GM12891 (cell line): ENCODE measurements around the gene RNF151.
A peak's percentile ranks its signal among the peaks of the same experiment; 100 is the strongest.
"Not testable (repeated sequence)": the region's sequence is repeated elsewhere in the genome, so short reads cannot be mapped to it uniquely, and the experiment has no call there.

Experiments used
- DNase-seq: peaks from one replicate; pipeline ENCODE4 v3.0.0; 2011; ENCODE audit warnings: low spot score; ENCODE audit not compliant: insufficient read length
- FAIRE-seq: peaks from 2 replicates; lab custom pipeline; 2011; peaks lifted over from hg19 to GRCh38; lab: Jason Lieb, UNC
- PAX5 ChIP-seq: IDR thresholded peaks from 2 replicates; pipeline ENCODE4 v1.6.1; 2011; ENCODE audit warnings: low read length, moderate library complexity, mild to moderate bottlenecking; ENCODE audit not compliant: insufficient read depth, severe bottlenecking
- POLR2A ChIP-seq: IDR thresholded peaks from 2 replicates; pipeline ENCODE4 v1.6.1; 2011; ENCODE audit warnings: low read depth, low read length, control low read depth
- POLR2AphosphoS5 ChIP-seq: IDR thresholded peaks from 2 replicates; pipeline ENCODE4 v1.6.1; 2011; ENCODE audit warnings: low read depth, low read length, control low read depth
- POU2F2 ChIP-seq: IDR thresholded peaks from 2 replicates; pipeline ENCODE4 v1.6.1; 2011; ENCODE audit warnings: low read depth, mild to moderate bottlenecking, control low read depth, low read length, moderate library complexity
- SPI1 ChIP-seq: IDR thresholded peaks from 2 replicates; pipeline ENCODE4 v1.6.1; 2011; ENCODE audit warnings: low read depth, low read length, control low read depth
- TAF1 ChIP-seq: IDR thresholded peaks from 2 replicates; pipeline ENCODE4 v1.6.1; 2011; ENCODE audit warnings: low read depth, low read length, control low read depth

Gene RNF151

DNA sequence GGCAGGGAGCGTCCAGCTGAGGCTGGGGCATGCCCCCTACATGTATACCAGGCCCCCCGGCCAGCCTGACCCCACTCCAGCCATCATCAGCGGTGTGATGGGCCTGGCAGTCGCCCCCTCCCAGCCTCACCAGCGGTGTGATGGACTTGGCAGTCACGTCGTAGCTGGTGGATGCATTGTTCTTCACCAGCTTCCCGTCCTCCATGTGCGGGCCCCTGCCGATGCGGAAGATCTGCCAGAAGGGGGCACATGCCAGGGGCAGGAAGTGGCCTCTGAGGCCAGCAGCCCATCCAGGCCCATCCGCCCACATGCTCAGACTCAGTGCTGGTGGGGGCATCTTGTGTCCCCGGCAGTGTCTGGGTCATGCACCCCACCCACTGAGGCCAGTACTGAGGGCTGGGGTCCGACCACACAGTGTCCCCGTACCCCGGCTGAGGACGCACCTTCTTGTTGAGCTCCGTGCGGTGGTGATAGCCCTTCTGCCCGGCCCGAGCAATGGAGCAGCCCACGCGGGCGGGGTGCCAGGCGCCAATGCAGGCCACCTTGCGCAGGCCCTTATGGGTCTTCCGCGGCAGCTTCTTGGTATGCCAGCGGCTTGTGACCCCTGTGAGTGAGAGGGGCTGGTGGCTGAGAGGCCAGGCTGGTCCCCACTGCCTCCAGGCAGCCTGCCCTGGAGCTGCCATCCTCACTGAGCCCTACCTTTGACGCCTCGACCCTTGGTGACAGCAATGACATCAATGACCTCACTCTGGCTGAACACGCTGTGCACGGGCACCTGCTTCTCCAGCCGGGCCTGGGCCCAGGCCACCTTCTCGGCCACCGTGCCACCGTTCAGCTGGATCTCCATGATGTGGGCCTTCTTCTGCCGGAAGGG, 19.9 kb upstream of the RNF151 start:
- no peak for DNase-seq
- TF ChIP-seq SPI1 (no peak), POU2F2 (no peak), POLR2AphosphoS5 (no peak), TAF1 (no peak), PAX5 (no peak), POLR2A (no peak)
- FAIRE-seq = no peak

DNA sequence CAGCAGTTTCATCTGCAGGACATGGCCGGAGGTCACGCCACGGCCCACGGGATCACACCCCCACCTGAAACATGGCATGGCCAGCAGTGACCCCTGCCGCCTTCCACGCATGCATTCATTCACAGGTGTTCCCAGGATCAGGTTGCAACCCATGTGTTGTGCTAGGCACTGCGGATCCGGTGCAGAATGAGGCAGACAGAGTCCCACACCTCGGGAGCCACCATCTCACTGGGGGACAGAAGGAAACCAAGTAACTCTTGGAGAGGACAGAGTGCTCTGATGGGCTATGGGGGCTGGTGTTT, 19.3 kb upstream of the RNF151 start:
- TF ChIP-seq PAX5 = no peak
- no peak for TF ChIP-seq SPI1
- no peak for TF ChIP-seq TAF1
- TF ChIP-seq POLR2AphosphoS5 = no peak
- no peak for TF ChIP-seq POLR2A
- no peak for TF ChIP-seq POU2F2
- DNase-seq (no peak), FAIRE-seq (no peak)

DNA sequence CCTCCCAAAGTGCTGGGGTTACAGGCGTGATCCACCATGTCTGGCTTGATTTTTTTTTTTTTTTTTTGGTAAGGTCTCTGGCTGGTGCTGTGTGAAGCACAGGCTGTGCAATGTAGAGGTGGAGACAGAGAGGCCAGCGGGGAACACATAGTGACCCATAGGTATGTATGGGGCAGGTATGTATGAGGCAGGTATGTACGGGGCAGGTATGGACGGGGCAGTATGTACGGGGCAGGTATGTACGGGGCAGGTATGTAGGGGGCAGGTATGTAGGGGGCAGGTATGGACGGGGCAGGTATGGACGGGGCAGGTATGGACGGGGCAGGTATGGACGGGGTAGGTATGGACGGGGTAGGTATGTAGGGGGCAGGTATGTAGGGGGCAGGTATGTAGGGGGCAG, 17.1 kb upstream of the RNF151 start:
- DNase-seq (no peak), FAIRE-seq (no peak)
- TF ChIP-seq POU2F2 = no peak
- no peak for TF ChIP-seq PAX5
- TF ChIP-seq POLR2A = no peak
- TF ChIP-seq POLR2AphosphoS5 = no peak
- no peak for TF ChIP-seq SPI1
- no peak for TF ChIP-seq TAF1

DNA sequence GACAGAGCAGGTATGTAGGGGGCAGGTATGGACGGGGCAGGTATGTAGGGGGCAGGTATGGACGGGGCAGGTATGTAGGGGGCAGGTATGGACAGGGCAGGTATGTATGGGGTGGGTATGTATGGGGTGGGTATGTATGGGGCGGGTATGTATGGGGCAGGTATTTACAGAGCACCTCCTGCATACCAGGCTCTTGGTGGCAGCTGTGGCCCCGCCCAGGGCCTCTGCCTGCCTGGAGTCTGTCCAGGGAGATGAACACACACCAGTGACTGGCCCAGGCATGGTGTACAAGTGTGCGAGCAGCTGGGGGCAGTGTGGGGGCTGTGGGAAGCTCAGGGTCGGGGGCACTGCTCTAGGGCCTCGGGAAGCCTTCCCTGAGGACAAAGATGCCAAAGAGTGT, 16.6 kb upstream of the RNF151 start:
- no peak for TF ChIP-seq POLR2AphosphoS5
- no peak for TF ChIP-seq PAX5
- no peak for TF ChIP-seq POU2F2
- no peak for TF ChIP-seq SPI1
- no peak for TF ChIP-seq POLR2A
- TF ChIP-seq TAF1 = no peak
- FAIRE-seq = no peak
- DNase-seq = no peak

GRCh38 chr16:1950559-1950958, 16.1 kb upstream of the RNF151 start:
- no peak for FAIRE-seq
- TF ChIP-seq PAX5 = no peak
- TF ChIP-seq POLR2A = no peak
- TF ChIP-seq POLR2AphosphoS5 = no peak
- no peak for TF ChIP-seq POU2F2
- no peak for TF ChIP-seq SPI1
- no peak for TF ChIP-seq TAF1
- no peak for DNase-seq

GRCh38 chr16:1953734-1954133, 12.9 kb upstream of the RNF151 start:
- TF ChIP-seq POU2F2 = no peak
- DNase-seq (no peak), FAIRE-seq (no peak)

DNA sequence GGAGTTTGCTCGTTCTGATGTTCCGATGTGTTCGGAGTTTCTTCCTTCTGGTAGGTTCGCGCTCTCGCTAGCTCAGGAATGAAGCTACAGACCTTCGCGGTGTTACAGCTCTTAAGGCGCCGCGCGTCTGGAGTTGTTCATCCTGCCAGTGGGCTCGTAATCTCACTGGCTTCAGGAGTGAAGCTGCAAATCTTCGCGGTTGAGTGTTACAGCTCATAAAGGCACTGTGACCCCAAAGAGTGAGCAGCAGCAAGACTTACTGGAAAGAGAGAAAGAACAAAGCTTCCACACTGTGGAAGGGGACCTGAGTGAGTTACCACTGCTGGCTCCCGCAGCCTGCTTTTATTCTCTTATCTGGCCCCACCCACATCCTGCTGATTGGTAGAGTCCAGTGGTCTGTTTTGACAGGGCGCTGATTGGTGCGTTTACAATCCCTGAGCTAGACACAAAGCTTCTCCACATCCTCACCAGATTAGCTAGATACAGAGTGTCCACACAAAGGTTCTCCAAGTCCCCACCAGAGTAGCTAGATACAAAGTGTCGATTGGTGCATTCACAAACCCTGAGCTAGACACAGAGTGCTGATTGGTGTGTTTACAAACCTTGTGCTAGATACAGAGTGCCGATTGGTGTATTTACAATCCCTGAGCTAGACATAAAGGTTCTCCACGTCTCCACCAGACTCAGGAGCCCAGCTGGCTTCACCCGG, 9.1 kb upstream of the RNF151 start:
- not testable (repeated sequence) for FAIRE-seq, DNase-seq

DNA sequence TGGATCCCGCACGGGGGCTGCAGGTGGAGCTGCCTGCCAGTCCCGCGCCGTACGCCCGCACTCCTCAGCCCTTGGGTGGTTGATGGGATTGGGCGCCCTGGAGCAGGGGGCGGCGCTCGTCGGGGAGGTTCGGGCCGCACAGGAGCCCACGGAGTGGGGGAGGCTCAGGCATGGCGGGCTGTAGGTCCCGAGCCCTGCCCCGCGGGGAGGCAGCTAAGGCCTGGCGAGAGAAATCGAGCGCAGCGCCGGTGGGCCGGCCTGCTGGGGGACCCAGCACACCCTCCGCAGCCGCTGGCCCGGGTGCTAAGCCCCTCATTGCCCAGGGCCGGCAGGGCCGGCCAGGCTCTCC, 8.5 kb upstream of the RNF151 start:
- DNase-seq, FAIRE-seq: not testable (repeated sequence)

GRCh38 chr16:1958715-1959268, 7.9 kb upstream of the RNF151 start:
- FAIRE-seq (no peak), DNase-seq (no peak)
- TF ChIP-seq PAX5 (no peak), POU2F2 (no peak), POLR2AphosphoS5 (no peak), TAF1 (no peak), SPI1 (no peak), POLR2A (no peak)

- FAIRE-seq (peak; percentile 97), DNase-seq (peak; percentile 94)
- peak; percentile 47; the same call in 1 of the 2 replicates for TF ChIP-seq TAF1
- no peak for TF ChIP-seq PAX5
- TF ChIP-seq POLR2AphosphoS5 = peak; percentile 84
- peak; percentile 69; the same call in 1 of the 2 replicates for TF ChIP-seq POLR2A
Measured at GRCh38 chr16:1959269-1960039, 7.2 kb upstream of the RNF151 start, which contains the start of gene NDUFB10. NDUFB10 (plus strand) TSS chr16:1959538; CDS start chr16:1959625, 87 bp downstream.
